Activated T-cell treated with anti-CD3 and anti-CD28 coated beads for 4 hours (primary cell): ENCODE data around the gene CAPN7.
A peak's percentile ranks its signal among the peaks of the same experiment; 100 is the strongest.
"Not testable (repeated sequence)": the region's sequence is repeated elsewhere in the genome, so short reads cannot be mapped to it uniquely, and the experiment has no call there.

Source experiments
- DNase-seq: peaks from one replicate; pipeline ENCODE4 v3.0.0-alpha.2; 2020

CAPN7 gene

GRCh38 chr3:15205934-15206661 lies at the start of gene CAPN7:
CAPN7 (plus strand) TSS chr3:15206246; CDS start chr3:15206496, 250 bp downstream.
- peak; percentile 91 for DNase-seq

GRCh38 chr3:15157441-15157840 lies 48.6 kb upstream of the CAPN7 start:
- no peak for DNase-seq

- DNase-seq = no peak
These were observed 46.4 kb upstream of the CAPN7 start for GRCh38 chr3:15159501-15160136.

GRCh38 chr3:15160662-15161061 lies 45.4 kb upstream of the CAPN7 start:
- no peak for DNase-seq

GRCh38 chr3:15161133-15161532 lies 44.9 kb upstream of the CAPN7 start:
- DNase-seq = no peak

- DNase-seq = not testable (repeated sequence)
These were observed 42.4 kb upstream of the CAPN7 start for GRCh38 chr3:15163656-15164055.

- DNase-seq = no peak
These were observed 41.7 kb upstream of the CAPN7 start for GRCh38 chr3:15164340-15164739.

- DNase-seq = no peak
These were observed 41.0 kb upstream of the CAPN7 start for GRCh38 chr3:15165061-15165460.

GRCh38 chr3:15166391-15166790 lies 39.7 kb upstream of the CAPN7 start:
- DNase-seq = not testable (repeated sequence)

GRCh38 chr3:15171096-15171495 lies 35.0 kb upstream of the CAPN7 start:
- no peak for DNase-seq

- no peak for DNase-seq
These were observed 33.2 kb upstream of the CAPN7 start for GRCh38 chr3:15172806-15173205.

- DNase-seq = no peak
These were observed 31.1 kb upstream of the CAPN7 start for GRCh38 chr3:15174953-15175352.

- DNase-seq = no peak
These were observed 30.4 kb upstream of the CAPN7 start for GRCh38 chr3:15175605-15176004.

GRCh38 chr3:15180042-15180611 lies 25.9 kb upstream of the CAPN7 start:
- DNase-seq = no peak

- DNase-seq = no peak
These were observed 24.5 kb upstream of the CAPN7 start for GRCh38 chr3:15181511-15181910.

GRCh38 chr3:15181963-15182362 lies 24.1 kb upstream of the CAPN7 start:
- DNase-seq = no peak

GRCh38 chr3:15183011-15183410 lies 23.0 kb upstream of the CAPN7 start:
- no peak for DNase-seq

- no peak for DNase-seq
These were observed 20.6 kb upstream of the CAPN7 start for GRCh38 chr3:15185404-15185803.

- DNase-seq = no peak
These were observed 20.0 kb upstream of the CAPN7 start for GRCh38 chr3:15186101-15186476.

GRCh38 chr3:15186477-15187164 lies 19.4 kb upstream of the CAPN7 start:
- DNase-seq = not testable (repeated sequence)

- DNase-seq = no peak
These were observed 8.6 kb upstream of the CAPN7 start for GRCh38 chr3:15197340-15198029.

- no peak for DNase-seq
These were observed 7.4 kb upstream of the CAPN7 start for GRCh38 chr3:15198686-15199085.

- DNase-seq = no peak
These were observed 6.4 kb upstream of the CAPN7 start for GRCh38 chr3:15199493-15200105.
